Sciatic nerve (tissue), 2 donors: ENCODE data around the gene GSS. TPM values are rescaled to one million over a fixed set of nuclear protein-coding genes. Genes with fewer than 3 reads are reported as not detected.

Experiments used
- ATAC-seq: fragments of 200-7000 bp; cut with Tn5 transposase; one replicate; pipeline ENCODE4 v1.9.1; 2020; ENCODE audit warnings: mild to moderate bottlenecking, moderate library complexity
- DNase-seq: peaks from one replicate; pipeline ENCODE4 v3.0.0-alpha.2; 2020; ENCODE audit warnings: low spot score
- intact Hi-C: fragments of 100-400 bp; cut with DNase I; formaldehyde crosslinking; loops from one replicate; pipeline ENCODE4 v1.14.2; 2022
- total RNA-seq: library from RNA; stranded (reverse); fragmentation: NEBNext Ultra II Directional; extraction: Animal tissue kit (Norgen Biotek cat#: 25700); gene quantifications from one replicate; pipeline ENCODE4 v1.2.1, GENCODE V29; 2021
- donor health status: DM: no; HTN: no; CAD: no.
- donor health status: DM: no; HTN: no; CAD: no.

Gene GSS
- total RNA-seq, 1 donor from 2014 or later: 17.5 TPM

GRCh38 chr20:34954904-34955230 lies 739 bp downstream of the GSS start:
- DNase-seq (no peak), ATAC-seq (no peak)
- intact Hi-C loops: loop anchor here (5.0 kb wide), 1 partner anchor 83 kb away; the partner anchor contains the start of gene GGT7

GRCh38 chr20:34953960-34954359 lies 1.6 kb downstream of the GSS start:
- no peak for ATAC-seq
- intact Hi-C loops: loop anchor here (5.0 kb wide), 1 partner anchor 82 kb away; the partner anchor contains the start of gene GGT7

GRCh38 chr20:34952671-34953070 lies 2.9 kb downstream of the GSS start:
- intact Hi-C loops: loop anchor here (5.0 kb wide), 1 partner anchor 80 kb away; the partner anchor contains the start of gene GGT7
- ATAC-seq (no peak), DNase-seq (no peak)

More at GRCh38 chr20:34953960-34954359, 1.6 kb downstream of the GSS start:
- DNase-seq: no peak

GRCh38 chr20:34951652-34952051 lies 4.0 kb downstream of the GSS start:
- ATAC-seq (no peak), DNase-seq (no peak)
- intact Hi-C loops: loop anchor here (5.0 kb wide), 1 partner anchor 79 kb away; the partner anchor contains the start of gene GGT7

GRCh38 chr20:34951252-34951651 lies 4.4 kb downstream of the GSS start:
- ATAC-seq (no peak), DNase-seq (no peak)
- intact Hi-C loops: loop anchor here (5.0 kb wide), 1 partner anchor 79 kb away; the partner anchor contains the start of gene GGT7

GRCh38 chr20:34949120-34949519 lies 6.5 kb downstream of the GSS start:
- intact Hi-C loops: no loop called here
- DNase-seq (no peak), ATAC-seq (no peak)

- DNase-seq (no peak), ATAC-seq (no peak)
- intact Hi-C loops: no loop called here
Measured at GRCh38 chr20:34948030-34948429, 7.6 kb downstream of the GSS start.

- intact Hi-C loops: no loop called here
- DNase-seq: no peak
- no peak for ATAC-seq
Measured at GRCh38 chr20:34947336-34947735, 8.3 kb downstream of the GSS start.

GRCh38 chr20:34946661-34947060 lies 8.9 kb downstream of the GSS start:
- intact Hi-C loops: no loop called here
- DNase-seq (no peak), ATAC-seq (no peak)

GRCh38 chr20:34945315-34946077 lies 10.1 kb downstream of the GSS start:
- DNase-seq (no peak), ATAC-seq (peak; percentile 30)
- intact Hi-C loops: no loop called here

GRCh38 chr20:34943808-34944567 lies 11.6 kb downstream of the GSS start:
- no peak for DNase-seq
- intact Hi-C loops: no loop called here
- no peak for ATAC-seq

- ATAC-seq: no peak
- intact Hi-C loops: no loop called here
- no peak for DNase-seq
Measured at GRCh38 chr20:34942301-34942700, 13.3 kb downstream of the GSS start.

GRCh38 chr20:34941226-34941625 lies 14.4 kb downstream of the GSS start:
- intact Hi-C loops: no loop called here
- DNase-seq (no peak), ATAC-seq (no peak)

GRCh38 chr20:34940081-34940481 lies 15.5 kb downstream of the GSS start:
- ATAC-seq (no peak), DNase-seq (no peak)
- intact Hi-C loops: no loop called here

- intact Hi-C loops: no loop called here
- DNase-seq (peak; percentile 78), ATAC-seq (peak; percentile 71)
Measured at GRCh38 chr20:34938466-34939163, 17.0 kb downstream of the GSS start.

GRCh38 chr20:34931771-34932170 lies 23.8 kb downstream of the GSS start:
- ATAC-seq (no peak), DNase-seq (no peak)
- intact Hi-C loops: no loop called here

GRCh38 chr20:34928411-34928810 lies 27.2 kb downstream of the GSS start:
- ATAC-seq: no peak
- intact Hi-C loops: no loop called here
- DNase-seq: no peak

- intact Hi-C loops: no loop called here
- ATAC-seq: no peak
- no peak for DNase-seq
Measured at GRCh38 chr20:34927736-34928135, 27.9 kb downstream of the GSS start.

GRCh38 chr20:34926581-34926980 lies 29.0 kb downstream of the GSS start:
- DNase-seq (no peak), ATAC-seq (no peak)
- intact Hi-C loops: no loop called here

GRCh38 chr20:34925981-34926380 lies 29.6 kb downstream of the GSS start:
- DNase-seq (no peak), ATAC-seq (no peak)
- intact Hi-C loops: no loop called here
